IMR-90 (cell line): ENCODE results near the gene UTP11. TPM values are rescaled to one million over a fixed set of nuclear protein-coding genes. Genes with fewer than 3 reads are reported as not detected.

Experiments used
- ATAC-seq: fragments of 200-7000 bp; cut with Tn5 transposase; 2 replicates; pipeline ENCODE4 v1.9.1; 2020; ENCODE audit warnings: low read depth, mild to moderate bottlenecking, moderate library complexity
- BruUV-seq: library from RNA; stranded (reverse); fragments of 400-500 nt; replicated peaks from 2 replicates; lab custom pipeline; 2021; lab: Mats Ljungman, UMichigan
- CTCF ChIA-PET: fragments of 300-600 bp; formaldehyde crosslinking; extraction: SDS; loops from one replicate; lab custom pipeline; 2021; ENCODE audit warnings: antibody characterized with exemption; lab: Yijun Ruan, JAX
- POLR2A ChIA-PET: fragments of 300-600 bp; sonication (Branson Sonifier 250); formaldehyde crosslinking; loops from one replicate; lab custom pipeline; 2022; ENCODE audit warnings: antibody characterized with exemption; ENCODE audit not compliant: unreplicated experiment; lab: Charles Lee
- DNase-seq: peaks from one replicate; pipeline ENCODE4 v3.0.0; 2013
- H2AFZ ChIP-seq: replicated peaks from 2 replicates; pipeline ENCODE3; 2013; ENCODE audit warnings: low read length, mild to moderate bottlenecking; ENCODE audit not compliant: poor library complexity
- H2AK5ac ChIP-seq: 2 replicates; pipeline ENCODE4 v1.6.1; 2013; ENCODE audit warnings: low read depth, low read length, inconsistent platforms
- H2AK9ac ChIP-seq: replicated peaks from 2 replicates; pipeline ENCODE3; 2013; ENCODE audit warnings: mild to moderate bottlenecking, low read depth, low read length, moderate library complexity; ENCODE audit not compliant: poor library complexity
- H2BK120ac ChIP-seq: 2 replicates; pipeline ENCODE4 v1.6.1; 2013; ENCODE audit warnings: low read depth, low read length, inconsistent platforms
- H2BK15ac ChIP-seq: 3 replicates; pipeline ENCODE4 v1.6.1; 2013; ENCODE audit warnings: low read depth, low read length, inconsistent platforms
- H2BK20ac ChIP-seq: 2 replicates; pipeline ENCODE4 v1.6.1; 2013; ENCODE audit warnings: low read depth, mild to moderate bottlenecking, inconsistent platforms, low read length, moderate library complexity
- H2BK5ac ChIP-seq: 2 replicates; pipeline ENCODE4 v1.6.1; 2013; ENCODE audit warnings: mild to moderate bottlenecking, low read depth, low read length, inconsistent platforms; ENCODE audit not compliant: poor library complexity, severe bottlenecking
- H3K14ac ChIP-seq: replicated peaks from 2 replicates; pipeline ENCODE4 v1.6.1; 2013; ENCODE audit warnings: low read depth, low read length, inconsistent platforms
- H3K18ac ChIP-seq: 2 replicates; pipeline ENCODE4 v1.6.1; 2013; ENCODE audit warnings: low read depth, low read length, control low read depth
- H3K23ac ChIP-seq: 2 replicates; pipeline ENCODE4 v1.6.1; 2013; ENCODE audit warnings: low read depth, low read length, inconsistent platforms
- H3K27ac ChIP-seq: 2 replicates; pipeline ENCODE4 v1.5.1; 2013; ENCODE audit warnings: mild to moderate bottlenecking, control low read depth, low read length; ENCODE audit not compliant: insufficient read depth
- H3K27me3 ChIP-seq: 2 replicates; pipeline ENCODE4 v1.6.1; 2013; ENCODE audit warnings: low read length; ENCODE audit not compliant: control insufficient read depth, insufficient read depth
- H3K36me3 ChIP-seq: 2 replicates; pipeline ENCODE4 v1.6.1; 2013; ENCODE audit warnings: low read length, mixed read lengths; ENCODE audit not compliant: control insufficient read depth, insufficient read depth
- H3K4ac ChIP-seq: 2 replicates; pipeline ENCODE4 v1.6.1; 2013; ENCODE audit warnings: low read depth, low read length, inconsistent platforms
- H3K4me1 ChIP-seq: 2 replicates; pipeline ENCODE4 v1.6.1; 2013; ENCODE audit warnings: low read length, mixed read lengths; ENCODE audit not compliant: control insufficient read depth, insufficient read depth
- H3K4me2 ChIP-seq: 2 replicates; pipeline ENCODE4 v1.6.1; 2013; ENCODE audit warnings: low read depth, mild to moderate bottlenecking, control low read depth, low read length, moderate library complexity
- H3K4me3 ChIP-seq: 2 replicates; pipeline ENCODE4 v1.5.1; 2013; ENCODE audit warnings: low read depth, mild to moderate bottlenecking, control low read depth, low read length, moderate library complexity; ENCODE audit not compliant: insufficient read depth
- H3K56ac ChIP-seq: 2 replicates; pipeline ENCODE4 v1.6.1; 2013; ENCODE audit warnings: low read length, inconsistent platforms; ENCODE audit not compliant: insufficient read depth; ENCODE audit errors: extremely low read depth
- H3K79me1 ChIP-seq, 2 experiments: 2 replicates each; pipeline ENCODE4 v1.6.1; 2013; ENCODE audit warnings: low read length in 2 of 2, inconsistent platforms in 1 of 2, low read depth in 1 of 2
- H3K9ac ChIP-seq: 2 replicates; pipeline ENCODE4 v1.6.1; 2013; ENCODE audit warnings: low read depth, low read length, control low read depth
- H3K9me1 ChIP-seq: 2 replicates; pipeline ENCODE4 v1.6.1; 2013; ENCODE audit warnings: low read length, inconsistent platforms; ENCODE audit not compliant: insufficient read depth
- H3K9me3 ChIP-seq: 2 replicates; pipeline ENCODE4 v1.6.1; 2013; ENCODE audit warnings: low read length; ENCODE audit not compliant: control insufficient read depth, insufficient read depth
- H4K20me1 ChIP-seq: 2 replicates; pipeline ENCODE4 v1.6.1; 2013; ENCODE audit warnings: low read length, inconsistent platforms; ENCODE audit not compliant: insufficient read depth
- H4K5ac ChIP-seq: 2 replicates; pipeline ENCODE4 v1.6.1; 2013; ENCODE audit warnings: mild to moderate bottlenecking, low read depth, low read length, control low read depth
- H4K8ac ChIP-seq, 2 experiments: 2 replicates each; pipeline ENCODE4 v1.6.1; 2013; ENCODE audit warnings: low read depth in 2 of 2, low read length in 2 of 2, control low read depth in 1 of 2, inconsistent platforms in 1 of 2
- H4K91ac ChIP-seq: 2 replicates; pipeline ENCODE4 v1.6.1; 2013; ENCODE audit warnings: low read depth, low read length, inconsistent platforms; ENCODE audit not compliant: insufficient read depth
- BHLHE40 ChIP-seq: fragments of 150-350 bp; IDR thresholded peaks from 2 replicates; pipeline ENCODE4 v1.6.1; 2016; ENCODE audit warnings: mild to moderate bottlenecking, low read depth, low read length
- CEBPB ChIP-seq: IDR thresholded peaks from 2 replicates; pipeline ENCODE4 v1.6.1; 2012; ENCODE audit warnings: low read depth, low read length, improper control_type of control experiment
- MAFK ChIP-seq: IDR thresholded peaks from 2 replicates; pipeline ENCODE4 v1.6.1; 2012; ENCODE audit warnings: low read depth, low read length, improper control_type of control experiment
- RCOR1 ChIP-seq: IDR thresholded peaks from 2 replicates; pipeline ENCODE4 v1.6.1; 2012; ENCODE audit warnings: mild to moderate bottlenecking, low read length, improper control_type of control experiment; ENCODE audit not compliant: insufficient replicate concordance
- WGBS, 2 experiments: methylation state at CpG; one replicate each; pipeline versions ENCODE4 v1.1.5 to v1.1.7; 2013; ENCODE audit warnings: missing lambda C conversion rate in 2 of 2; ENCODE audit not compliant: insufficient read length in 1 of 2; ENCODE audit errors: extremely low coverage in 2 of 2; 5-methylcytosine and 5-hydroxymethylcytosine counted together
- dilution Hi-C: fragments of 300-500 bp; cut with HindIII; formaldehyde crosslinking; loops from one replicate; pipeline ENCODE4 v1.14.3; 2018; ENCODE audit warnings: low sequenced_read_pairs; ENCODE audit not compliant: unreplicated experiment
- in situ Hi-C: fragments of 300-500 bp; cut with MboI; formaldehyde crosslinking; loops from 3 replicates; pipeline ENCODE4 v1.14.3; 2019; ENCODE audit warnings: low sequenced_read_pairs, inconsistent platforms, mixed read lengths
- intact Hi-C: fragments of 100-400 bp; cut with micrococcal nuclease; formaldehyde crosslinking; loops from 2 replicates; pipeline ENCODE4 v1.10.0; 2022
- polyA plus RNA-seq, 3 experiments: library from polyadenylated mRNA; depleted of rRNA; stranded (reverse); fragments of >200 nt; gene quantifications; 2 replicates each; pipeline ENCODE4 v1.2.3, GENCODE V29; 2012; ENCODE audit warnings: low replicate concordance in 1 of 3
- total RNA-seq: library from RNA; depleted of rRNA; stranded (reverse); fragments of >200 nt; gene quantifications from 2 replicates; pipeline ENCODE4 v1.2.3, GENCODE V29; 2012
- TF ChIP-seq, protein P1 (sequence below): fragments of 150-350 bp; IDR thresholded peaks from 2 replicates; pipeline ENCODE4 v1.6.1; 2017; ENCODE audit warnings: mild to moderate bottlenecking, antibody characterized with exemption, low read length, low read depth

UTP11 gene
- total and polyA plus RNA-seq, 2 of the 4 experiments (the other 2 are of a cell fraction) = 22.0 to 27.8 TPM

DNA sequence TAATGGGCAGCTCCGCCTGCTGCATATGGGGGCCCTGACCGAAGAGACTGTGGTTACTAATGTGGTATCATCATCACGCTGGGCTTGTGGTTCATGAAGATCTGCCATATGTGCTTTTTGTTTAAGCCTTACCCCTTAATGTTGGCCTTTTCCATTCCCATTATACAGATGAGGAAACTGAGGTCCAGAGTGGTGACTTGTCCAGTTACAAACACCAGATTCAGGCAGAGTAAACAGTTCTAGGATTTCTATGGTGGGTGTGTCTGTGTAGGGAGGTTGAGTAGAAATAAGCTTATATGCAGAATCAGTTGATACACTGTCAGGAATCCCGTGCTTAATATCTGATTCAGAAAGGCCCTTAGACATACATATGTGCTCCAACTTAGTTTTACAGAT is 691 bp downstream of the UTP11 start:
- peak overlapping the region; percentile 80 for H3K4me3 ChIP-seq
- peak overlapping the region; percentile 97 for H2AFZ ChIP-seq
- peak overlapping the region; percentile 10 for H3K18ac ChIP-seq
- CTCF ChIA-PET = interaction anchor here (1.1 kb wide), 1 partner anchor 172 kb away, joined by 3 read pairs; no protein-coding TSS in a partner anchor
- H2BK15ac ChIP-seq = no peak overlapping the region
- intact Hi-C loops = no loop called here
- TF ChIP-seq BHLHE40 (0 out of 2 replicates have a peak, but pooled peaks have one; percentile 2), CEBPB (no peak), RCOR1 (peak; percentile 93), MAFK (no peak)
- TF ChIP-seq, protein P1, sequence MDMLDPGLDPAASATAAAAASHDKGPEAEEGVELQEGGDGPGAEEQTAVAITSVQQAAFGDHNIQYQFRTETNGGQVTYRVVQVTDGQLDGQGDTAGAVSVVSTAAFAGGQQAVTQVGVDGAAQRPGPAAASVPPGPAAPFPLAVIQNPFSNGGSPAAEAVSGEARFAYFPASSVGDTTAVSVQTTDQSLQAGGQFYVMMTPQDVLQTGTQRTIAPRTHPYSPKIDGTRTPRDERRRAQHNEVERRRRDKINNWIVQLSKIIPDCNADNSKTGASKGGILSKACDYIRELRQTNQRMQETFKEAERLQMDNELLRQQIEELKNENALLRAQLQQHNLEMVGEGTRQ = no peak
- peaks cover 28 to 46% of the 10 kb centered on the region in 2 experiments for H3K79me1 ChIP-seq
- no peak for DNase-seq
- no peaks in the 10 kb centered on the region for H3K27me3 ChIP-seq
- H2AK5ac ChIP-seq = peak overlapping the region; percentile 79
- no peak for ATAC-seq
- in situ Hi-C loops = loop anchor here (25.0 kb wide), 3 partner anchors 426 to 1551 kb away; partner anchors contain the start of genes GNL2, MRPS15 and OSCP1
- peak overlapping the region; percentile 64 for H4K91ac ChIP-seq
- H4K8ac ChIP-seq = peak overlapping the region; percentile 41 to 95
- H2BK20ac ChIP-seq = no peak overlapping the region
- no CpG with 5 or more reads among the region's 4 CpGs for WGBS, 2 experiments
- H2BK5ac ChIP-seq = peak overlapping the region; percentile 89
- H3K4me1 ChIP-seq = peaks cover 4% of the 10 kb centered on the region; the same call in 1 of the 2 replicates
- peak overlapping the region; percentile 94 for H3K9ac ChIP-seq
- peak overlapping the region; percentile 93 for H3K14ac ChIP-seq
- peak overlapping the region; percentile 83 for H3K4me2 ChIP-seq
- no peaks in the 10 kb centered on the region for H3K9me3 ChIP-seq
- BruUV-seq = TSS peak; percentile 38
- 0 out of 2 replicates have a peak, but pooled peaks cover 15% of the 10 kb centered on the region for H4K20me1 ChIP-seq
- peak overlapping the region; percentile 87 for H4K5ac ChIP-seq
- peak overlapping the region; percentile 21; the same call in 1 of the 2 replicates for H2BK120ac ChIP-seq
- H2AK9ac ChIP-seq = peak overlapping the region; percentile 88
- H3K36me3 ChIP-seq = peaks cover 10% of the 10 kb centered on the region
- dilution Hi-C loops = no loop called here
- peak overlapping the region; percentile 95 for H3K27ac ChIP-seq
- H3K56ac ChIP-seq = peak overlapping the region; percentile 93
- H3K9me1 ChIP-seq = 0 out of 2 replicates have a peak, but pooled peaks cover 2% of the 10 kb centered on the region
- H3K4ac ChIP-seq = peak overlapping the region; percentile 89
- POLR2A ChIA-PET = interaction anchor here (0.6 to 1.3 kb wide), 3 partner anchors 12 to 16 kb away, joined by 3 read pairs; no protein-coding TSS in a partner anchor
- H3K23ac ChIP-seq = peak overlapping the region; percentile 88; the same call in 1 of the 2 replicates
